ENCODE measurements around the gene TSPAN6. TPM values are rescaled to one million over a fixed set of nuclear protein-coding genes. Genes with fewer than 3 reads are reported as not detected.

TSPAN6 gene
- total RNA-seq (2014; rRNA removed; shearing (Covaris generic)): 9.2 and 9.5 TPM in 2 replicates

DNA sequence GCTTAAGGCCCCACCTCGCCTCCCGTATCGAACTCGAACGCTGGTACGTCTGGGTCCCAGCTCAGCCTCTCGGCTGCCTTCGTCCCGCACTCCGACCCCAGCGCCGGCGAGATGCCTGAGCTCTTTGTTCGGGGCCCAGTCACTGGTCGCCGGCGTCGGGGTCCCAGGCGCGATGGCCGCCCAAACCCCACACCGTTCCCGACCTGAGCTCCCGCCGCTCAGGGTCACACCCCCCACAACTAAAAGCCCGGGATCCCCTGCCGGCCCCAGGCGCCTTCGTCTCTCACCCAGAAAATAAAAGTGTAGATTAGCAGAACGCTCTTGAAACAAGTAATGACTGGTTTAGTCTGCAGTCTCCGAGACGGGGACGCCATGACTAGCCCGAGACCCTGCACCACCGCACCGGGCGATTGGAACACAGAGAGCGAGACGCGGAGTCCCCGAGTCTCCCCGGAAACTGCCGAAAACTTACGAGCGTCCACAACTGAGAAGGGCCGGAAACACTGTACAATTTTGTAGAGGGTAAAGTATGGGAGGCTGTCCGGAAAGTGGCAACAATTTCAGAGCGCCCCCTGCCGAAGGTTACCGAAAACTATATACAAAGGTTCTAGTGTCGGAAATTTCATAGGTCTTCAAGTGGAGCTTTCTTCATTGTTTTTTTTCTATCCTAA, at the start of gene TSPAN6:
Gene TSPAN6, minus strand, starts transcription at position 486 of the 671 bp plus-strand sequence. Its CDS starts 112 bp downstream, at position 374.
- peak; percentile 89 for DNase-seq (ENCODE audit: low spot score)

GRCh38 chrX:100685997-100686305, 49.3 kb upstream of the TSPAN6 start:
- no peak for DNase-seq (ENCODE audit: low spot score)

DNA sequence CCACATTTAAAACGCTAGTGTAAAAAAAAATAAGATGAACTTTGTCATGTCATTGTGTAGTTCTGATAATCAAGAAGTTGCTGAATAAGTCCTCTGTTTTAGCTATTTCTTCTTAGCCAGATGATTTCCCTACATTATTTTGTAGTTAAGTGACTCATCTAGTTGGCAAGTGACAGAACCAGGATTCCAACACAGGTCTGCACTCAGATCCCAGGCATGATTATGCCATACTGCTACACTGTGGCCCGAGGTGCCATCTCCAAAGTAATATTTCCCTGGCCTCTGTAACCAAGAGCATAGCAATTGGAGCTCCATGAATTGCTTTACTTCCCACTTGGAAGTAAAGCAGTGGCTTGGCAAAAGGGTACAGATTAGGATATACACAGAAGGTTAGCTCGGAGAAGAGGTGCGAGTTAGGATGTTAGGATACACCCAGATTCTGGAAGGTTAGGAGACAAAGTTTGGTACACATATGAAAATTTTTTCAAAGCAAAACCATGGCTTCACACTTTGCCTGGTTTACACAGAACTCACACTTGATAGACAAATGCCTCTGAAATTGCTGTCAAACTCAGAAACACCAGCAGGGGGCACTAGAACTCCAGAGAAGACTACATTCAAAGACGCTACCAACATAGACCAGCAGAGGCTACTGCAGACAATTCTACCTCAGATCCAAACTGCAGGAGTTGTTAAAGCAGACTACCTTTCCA, 48.8 kb upstream of the TSPAN6 start:
- peak; percentile 94 for DNase-seq (ENCODE audit: low spot score)

GRCh38 chrX:100682939-100683338, 46.3 kb upstream of the TSPAN6 start:
- no peak for DNase-seq (ENCODE audit: low spot score)

DNA sequence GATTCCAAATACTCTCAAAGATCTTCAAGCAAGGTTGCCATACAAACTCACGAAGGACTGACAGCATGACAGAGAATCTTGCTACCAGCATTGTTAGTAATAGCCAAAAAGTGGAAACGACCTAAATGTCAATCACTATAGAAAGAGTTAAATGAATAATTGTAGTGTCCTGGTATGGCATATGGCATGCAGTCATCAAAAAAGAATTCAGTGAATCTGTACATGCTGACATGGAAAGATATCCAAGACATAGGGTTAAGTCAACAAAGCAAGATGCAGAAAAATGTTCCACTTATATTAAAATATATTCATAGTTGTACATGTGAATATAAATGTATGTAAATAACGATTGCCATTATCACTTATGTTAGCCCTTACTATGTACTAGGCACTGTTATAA, 45.0 kb upstream of the TSPAN6 start:
- no peak for DNase-seq (ENCODE audit: low spot score)

GRCh38 chrX:100680756-100681155, 44.1 kb upstream of the TSPAN6 start:
- no peak for DNase-seq (ENCODE audit: low spot score)

GRCh38 chrX:100677611-100678181, 41.1 kb upstream of the TSPAN6 start:
- DNase-seq (ENCODE audit: low spot score): no peak

DNA sequence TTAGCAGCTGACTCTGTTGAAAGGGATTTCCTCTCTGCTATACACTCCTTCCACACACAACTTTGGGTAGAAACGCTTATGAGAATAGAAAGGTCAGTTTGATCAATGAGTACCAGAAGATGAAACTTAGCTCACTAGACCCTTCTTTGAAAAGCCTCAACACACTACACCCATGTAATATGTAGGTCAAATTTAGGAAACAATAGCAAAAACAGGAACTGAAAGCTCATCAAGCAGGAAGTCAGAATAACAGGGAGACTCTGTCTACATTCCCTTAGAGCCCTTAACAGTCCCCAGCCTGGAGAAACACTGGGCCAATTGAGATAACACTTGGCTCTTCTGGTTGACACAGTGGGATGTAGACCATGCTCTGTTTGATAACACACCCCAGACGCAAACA, 38.1 kb upstream of the TSPAN6 start:
- DNase-seq (ENCODE audit: low spot score): no peak

DNA sequence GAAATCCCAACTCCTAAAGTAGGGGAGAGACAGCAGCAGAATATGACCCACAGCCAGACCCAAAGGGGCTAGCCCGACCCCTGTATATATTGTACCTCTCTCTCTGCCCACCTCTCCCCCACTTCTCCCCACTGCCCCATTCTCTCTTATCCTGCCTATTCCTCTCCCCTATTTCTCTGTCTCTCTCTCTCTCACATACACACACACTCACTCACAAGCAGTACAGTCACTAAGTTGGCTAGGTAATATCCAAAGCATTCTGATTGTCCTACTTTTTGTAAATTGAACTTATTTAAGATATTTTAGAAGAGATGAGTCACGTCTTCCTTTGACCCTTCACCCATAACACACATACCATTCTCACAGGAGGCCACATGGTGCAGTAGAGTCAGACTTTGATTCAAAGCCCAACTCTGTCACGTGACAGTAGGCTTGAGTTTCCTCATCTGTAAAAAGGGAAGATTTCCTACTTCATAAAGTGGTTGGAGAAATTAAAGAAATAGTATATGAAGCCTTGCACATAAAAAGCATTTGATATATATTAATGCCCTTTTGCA, 36.9 kb upstream of the TSPAN6 start:
- DNase-seq (ENCODE audit: low spot score): no peak

DNA sequence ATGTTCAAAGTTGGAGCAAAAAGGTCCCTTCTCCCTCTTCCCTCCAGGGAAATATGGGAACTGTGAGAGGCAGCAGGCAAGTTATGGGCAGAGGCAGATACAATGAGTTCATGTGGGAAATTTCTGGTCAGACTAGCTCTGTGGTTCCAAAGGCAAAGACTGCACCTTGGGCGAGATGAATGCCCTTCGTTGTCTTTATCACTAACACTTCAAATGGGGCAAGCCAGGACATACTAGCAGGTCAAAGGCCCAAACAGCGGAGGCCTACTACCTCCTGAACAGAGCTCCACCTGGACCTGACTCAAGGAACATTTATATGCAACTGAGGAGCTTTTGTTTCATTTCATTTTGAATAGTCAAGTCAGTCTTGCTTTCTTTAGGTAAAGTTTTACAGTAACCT, 36.4 kb upstream of the TSPAN6 start:
- DNase-seq (ENCODE audit: low spot score): no peak

DNA sequence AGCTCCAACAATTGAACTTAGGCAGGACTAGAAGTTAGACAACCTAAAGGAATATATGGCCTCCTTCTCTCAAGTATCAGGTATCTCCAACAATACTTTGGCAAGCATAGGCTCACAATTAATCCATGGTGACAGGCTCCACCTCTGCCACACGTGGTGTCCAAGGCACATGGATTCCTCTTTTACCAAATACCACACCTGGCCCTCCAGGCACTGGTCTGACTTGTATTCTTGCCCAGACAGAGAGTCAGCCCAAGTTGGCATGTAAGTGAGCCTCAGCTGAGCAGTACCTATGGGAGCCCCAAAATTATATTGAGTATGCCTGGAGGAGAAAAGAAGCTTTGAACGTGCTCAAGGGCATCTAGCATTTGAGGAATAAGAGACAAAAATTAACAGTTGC, 27.0 kb upstream of the TSPAN6 start:
- no peak for DNase-seq (ENCODE audit: low spot score)

- DNase-seq (ENCODE audit: low spot score): no peak
Observed at GRCh38 chrX:100662796-100663195, 26.2 kb upstream of the TSPAN6 start.

- no peak for DNase-seq (ENCODE audit: low spot score)
Observed at GRCh38 chrX:100662170-100662569, 25.6 kb upstream of the TSPAN6 start.

DNA sequence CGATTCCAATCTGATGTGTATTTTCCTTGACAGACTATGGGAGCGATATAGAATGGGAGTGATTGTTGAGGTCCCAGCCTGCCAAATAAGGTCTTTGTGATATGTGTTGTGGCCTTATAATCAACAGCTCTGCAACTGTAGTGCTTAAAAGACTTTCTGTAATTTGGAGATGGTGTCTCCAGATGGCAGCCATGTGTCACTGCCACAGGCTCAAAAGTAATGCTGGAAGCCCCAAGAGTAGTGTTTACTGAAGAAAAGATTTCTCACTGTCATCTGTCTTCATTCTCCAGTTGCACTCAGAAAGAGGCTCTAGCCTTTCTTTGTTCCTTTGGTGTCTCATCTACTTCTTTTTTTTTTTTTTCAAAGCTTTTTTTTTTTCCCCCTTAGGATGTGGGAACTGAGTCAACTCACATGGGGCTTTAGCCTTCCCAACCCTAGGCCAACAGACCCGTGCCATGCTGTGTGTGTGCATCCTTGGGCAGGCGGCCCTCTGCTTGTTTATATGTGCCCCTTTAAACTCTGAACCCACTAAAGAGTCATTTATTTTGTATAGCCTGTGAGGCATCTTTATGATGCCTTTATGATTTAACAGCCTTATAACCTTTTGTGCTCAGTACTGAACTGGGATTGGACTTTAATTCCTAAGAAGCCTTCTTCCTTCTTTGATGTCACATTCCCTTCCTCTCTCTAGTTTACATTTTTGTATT, 23.0 kb upstream of the TSPAN6 start:
- DNase-seq (ENCODE audit: low spot score): no peak

DNA sequence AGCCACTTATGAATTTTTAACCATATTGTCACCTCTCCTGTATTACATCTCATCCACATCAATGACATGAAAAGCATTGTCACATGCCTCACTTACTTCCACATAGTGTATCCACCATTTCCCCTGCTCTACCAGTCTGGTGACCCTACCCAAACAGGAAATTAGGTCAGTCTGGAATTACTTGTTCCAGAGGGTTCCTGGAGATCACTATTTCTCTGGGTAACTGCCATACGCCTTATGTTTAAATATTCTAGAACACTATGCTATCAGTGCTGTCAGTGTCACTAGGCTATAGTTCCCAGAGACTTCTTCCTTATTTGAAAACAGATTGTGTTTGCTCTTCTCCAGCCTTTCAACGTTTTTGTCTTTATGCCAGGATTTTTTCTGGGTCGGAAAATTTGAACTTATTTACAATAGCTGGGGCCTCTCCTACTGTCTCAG, 22.4 kb upstream of the TSPAN6 start:
- no peak for DNase-seq (ENCODE audit: low spot score)

- peak; percentile 40 for DNase-seq (ENCODE audit: low spot score)
Observed at GRCh38 chrX:100654261-100654660, 17.7 kb upstream of the TSPAN6 start.

DNA sequence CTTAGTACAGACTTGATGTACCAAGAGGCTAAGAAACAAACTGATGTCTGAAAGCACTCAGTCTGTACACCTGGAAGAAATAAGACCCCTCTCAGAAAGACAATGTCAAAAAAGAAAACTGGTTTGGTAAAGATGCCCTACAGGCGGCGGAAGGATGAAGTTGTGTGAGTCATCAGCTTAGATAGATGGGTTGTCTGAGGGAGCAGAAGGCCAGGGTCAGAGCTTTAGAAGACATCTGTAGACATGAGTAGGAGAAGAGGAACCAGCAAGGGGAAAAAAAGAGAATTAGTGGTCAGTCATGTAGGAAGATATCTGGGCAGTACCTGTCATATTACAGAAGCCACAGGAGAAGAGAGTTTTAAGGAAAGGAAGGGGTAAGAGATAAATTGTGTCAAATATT, 15.7 kb upstream of the TSPAN6 start:
- no peak for DNase-seq (ENCODE audit: low spot score)

DNA sequence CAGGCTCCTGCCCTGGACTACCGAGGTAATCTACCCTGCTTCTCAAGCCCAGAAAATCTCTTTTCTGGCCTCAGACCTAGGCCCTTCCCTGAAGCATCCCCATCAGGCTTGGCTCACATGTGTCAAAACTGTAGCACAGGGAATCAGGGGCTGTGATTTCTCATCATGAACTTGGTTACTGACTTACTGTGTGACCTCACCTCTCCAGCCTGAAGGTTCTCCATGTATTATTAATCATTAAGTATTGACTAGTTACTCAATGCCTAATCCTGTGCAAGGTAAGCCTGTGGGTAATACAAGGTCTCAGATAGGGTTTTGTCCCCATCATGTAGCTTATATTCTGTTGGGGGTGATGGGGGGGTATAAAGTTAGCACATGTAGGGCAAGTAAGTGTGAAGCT, 14.2 kb upstream of the TSPAN6 start:
- no peak for DNase-seq (ENCODE audit: low spot score)

DNA sequence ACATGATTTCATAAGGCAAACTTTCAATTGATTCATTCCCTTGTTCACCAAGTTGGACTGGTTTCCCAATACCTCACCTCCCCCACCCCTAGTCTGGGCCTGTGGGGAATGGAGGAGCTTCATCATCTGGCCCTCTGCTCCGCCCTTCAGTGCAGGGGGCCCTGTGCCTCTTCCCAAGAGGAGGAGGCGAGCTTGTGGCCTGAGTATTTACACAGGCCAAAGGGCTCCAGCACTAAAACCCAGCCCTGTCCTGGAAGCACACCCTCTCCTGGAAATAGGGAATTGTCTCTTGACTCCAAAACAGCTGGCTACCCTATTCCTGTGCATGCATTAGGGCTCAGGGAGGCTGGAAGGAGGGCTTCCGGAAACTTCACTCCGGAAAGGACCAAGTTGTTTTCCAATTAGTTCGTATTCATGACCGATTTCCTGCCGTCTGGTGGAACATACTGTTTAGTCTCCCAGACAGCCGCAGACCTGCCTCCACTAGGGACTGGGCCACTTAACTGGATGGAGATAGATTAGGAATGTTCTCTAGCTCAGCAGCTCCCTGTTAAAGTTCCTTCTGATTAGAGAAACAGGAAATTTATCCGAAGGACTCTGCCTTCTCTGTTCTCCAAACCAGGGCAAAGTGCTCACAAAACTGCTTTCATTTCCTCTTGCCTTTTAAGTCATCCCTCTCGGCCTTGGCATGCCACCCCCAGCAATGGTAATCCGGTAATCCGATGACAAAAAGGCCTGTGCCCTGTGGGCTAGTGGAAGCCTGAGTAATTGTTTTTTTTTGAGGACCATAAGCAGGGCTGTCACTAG, 13.1 kb upstream of the TSPAN6 start:
- DNase-seq (ENCODE audit: low spot score): peak; percentile 42

DNA sequence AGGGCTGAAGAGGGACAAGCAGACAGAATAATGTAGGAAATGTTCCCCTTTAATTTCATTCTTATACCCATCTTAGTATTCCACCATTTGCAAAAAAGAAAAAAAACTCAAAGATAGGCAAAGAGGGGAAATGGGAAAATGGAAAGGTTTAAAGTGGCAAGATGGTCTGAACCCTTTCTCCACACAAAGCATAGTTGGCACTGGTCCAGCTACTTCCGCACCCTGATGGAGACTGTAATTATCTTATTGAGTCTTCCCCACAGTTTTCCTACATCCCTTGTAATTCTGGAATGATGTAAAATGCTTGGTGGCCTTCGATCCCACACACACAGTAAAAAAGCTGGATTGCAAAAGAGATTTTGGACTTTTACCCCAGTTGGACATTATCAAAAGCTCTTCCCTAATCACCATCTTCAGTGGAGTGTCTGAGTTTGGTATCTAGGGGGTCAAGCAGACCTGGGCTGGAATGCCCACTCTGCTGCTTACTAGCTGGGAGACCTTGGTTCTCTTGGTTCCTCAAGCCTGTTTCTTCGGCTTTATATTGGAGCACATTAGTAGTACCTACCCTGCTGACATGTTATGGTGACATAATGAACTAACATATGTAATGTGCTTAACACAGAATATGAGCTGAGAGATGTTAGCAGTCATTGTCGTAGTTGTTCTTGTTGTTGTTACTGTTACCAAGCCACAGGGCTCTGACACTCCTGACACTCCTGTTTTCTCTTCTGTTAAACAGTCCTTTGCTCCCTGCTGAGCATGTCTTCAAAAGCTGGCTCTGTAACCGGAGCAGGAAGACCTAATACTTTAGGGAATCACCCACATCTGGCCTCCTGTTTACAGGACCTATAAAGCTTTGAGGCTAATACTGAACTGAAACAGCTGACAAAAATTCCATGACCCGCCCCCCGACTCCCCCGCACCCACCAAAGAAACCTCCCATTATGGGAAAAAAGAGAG, 12.1 kb upstream of the TSPAN6 start:
- DNase-seq (ENCODE audit: low spot score): peak; percentile 16

Measured in HT-29 (cell line).